NCI-H187 treated with DMSO at 0.1 percent for 48 hours (cell line): ENCODE results near the gene AADAC.
"Not testable (repeated sequence)": the region's sequence is repeated elsewhere in the genome, so short reads cannot be mapped to it uniquely, and the experiment has no call there.

ENCODE experiments used
- DNase-seq: peaks from one replicate; lab custom pipeline; 2025; lab: John Stamatoyannopoulos, UW

The AADAC gene

GRCh38 chr3:151856118-151856517, 42.2 kb downstream of the AADAC start:
- DNase-seq = no peak

GRCh38 chr3:151856641-151857040, 42.7 kb downstream of the AADAC start:
- no peak for DNase-seq

- DNase-seq = no peak
These were observed 45.3 kb downstream of the AADAC start for GRCh38 chr3:151859233-151859673.

GRCh38 chr3:151859905-151860304, 46.0 kb downstream of the AADAC start:
- no peak for DNase-seq

- DNase-seq = no peak
These were observed 49.7 kb downstream of the AADAC start for GRCh38 chr3:151863611-151864010.

- DNase-seq = no peak
These were observed 50.6 kb downstream of the AADAC start for GRCh38 chr3:151864423-151865101.

GRCh38 chr3:151866711-151867410, 52.9 kb downstream of the AADAC start:
- no peak for DNase-seq

- no peak for DNase-seq
These were observed 53.8 kb downstream of the AADAC start for GRCh38 chr3:151867666-151868065.

- no peak for DNase-seq
These were observed 55.3 kb downstream of the AADAC start for GRCh38 chr3:151869181-151869580.

GRCh38 chr3:151871639-151872468, 57.9 kb downstream of the AADAC start:
- no peak for DNase-seq

- no peak for DNase-seq
These were observed 59.5 kb downstream of the AADAC start, which contains the start of gene SUCNR1 for GRCh38 chr3:151873398-151873797. Gene SUCNR1 (plus strand): TSS chr3:151873643. CDS start chr3:151879893, 6,250 bp downstream.

GRCh38 chr3:151874079-151874478, 60.2 kb downstream of the AADAC start:
- not testable (repeated sequence) for DNase-seq

- DNase-seq = no peak
These were observed 61.8 kb downstream of the AADAC start for GRCh38 chr3:151875759-151876158.

GRCh38 chr3:151877269-151877668, 63.4 kb downstream of the AADAC start:
- no peak for DNase-seq
